HUDEP-2 (cell line): ENCODE results near the gene CTXND1.

Experiments
- DNase-seq, 76 experiments: peaks; one replicate each; lab custom pipeline; 2025; ENCODE audit not compliant: unreplicated experiment in 76 of 76; lab: John Stamatoyannopoulos, UW

The CTXND1 gene

GRCh38 chr15:80259942-80260510, 8.0 kb upstream of the CTXND1 start:
- DNase-seq: no peak

- no peak for DNase-seq
Observed at GRCh38 chr15:80251428-80252120, 439 bp downstream of the CTXND1 start.

GRCh38 chr15:80250614-80251427, 1.2 kb downstream of the CTXND1 start:
- no peak for DNase-seq

- DNase-seq: no peak
Observed at GRCh38 chr15:80249973-80250372, 2.0 kb downstream of the CTXND1 start.

GRCh38 chr15:80247320-80247719, 4.7 kb downstream of the CTXND1 start:
- no peak for DNase-seq

- DNase-seq: no peak
Observed at GRCh38 chr15:80246425-80246894, 5.6 kb downstream of the CTXND1 start.

- DNase-seq: no peak
Observed at GRCh38 chr15:80242802-80243201, 9.2 kb downstream of the CTXND1 start.

- DNase-seq: peak in 37 of 76 experiments; percentile 2 to 47 (median 14)
Observed at GRCh38 chr15:80242132-80242769, 9.8 kb downstream of the CTXND1 start.

GRCh38 chr15:80241508-80241907, 10.5 kb downstream of the CTXND1 start:
- DNase-seq: no peak

GRCh38 chr15:80240276-80240675, 11.7 kb downstream of the CTXND1 start:
- no peak for DNase-seq

GRCh38 chr15:80234883-80235282, 17.1 kb downstream of the CTXND1 start:
- peak in 44 of 76 experiments; percentile 2 to 66 (median 33) for DNase-seq

- DNase-seq: no peak
Observed at GRCh38 chr15:80233581-80233980, 18.4 kb downstream of the CTXND1 start.

GRCh38 chr15:80231371-80231770, 20.6 kb downstream of the CTXND1 start:
- DNase-seq: no peak

- DNase-seq: no peak
Observed at GRCh38 chr15:80228959-80229610, 22.9 kb downstream of the CTXND1 start.

GRCh38 chr15:80219955-80220354, 32.1 kb downstream of the CTXND1 start:
- DNase-seq: no peak

- DNase-seq: no peak
Observed at GRCh38 chr15:80217327-80217900, 34.6 kb downstream of the CTXND1 start.

- no peak for DNase-seq
Observed at GRCh38 chr15:80216911-80217310, 35.1 kb downstream of the CTXND1 start.

- no peak for DNase-seq
Observed at GRCh38 chr15:80216141-80216540, 35.9 kb downstream of the CTXND1 start.

- no peak for DNase-seq
Observed at GRCh38 chr15:80214910-80215309, 37.1 kb downstream of the CTXND1 start.

- DNase-seq: no peak
Observed at GRCh38 chr15:80211976-80212375, 40.0 kb downstream of the CTXND1 start.
